ENCODE data around the gene CHMP4B.

GRCh38 chr20:33773412-33774089, 37.6 kb upstream of the CHMP4B start:
- TF ChIP-seq EZH2phosphoT487 (IDR thresholded peaks at IDR 0.05; ENCODE audit: insufficient read depth, low read depth) = no peak
- no peak for TF ChIP-seq EZH2 (IDR thresholded peaks at IDR 0.05; ENCODE audit: insufficient read depth, poor library complexity, severe bottlenecking)
